PFSK-1 (cell line): ENCODE data around the gene NDUFC2.

ENCODE experiments used
- POLR2AphosphoS5 ChIP-seq: IDR thresholded peaks from 2 replicates; pipeline ENCODE4 v1.6.1; 2012; ENCODE audit warnings: low read depth, mild to moderate bottlenecking, control low read depth, low read length, moderate library complexity
- TAF1 ChIP-seq: IDR thresholded peaks from 2 replicates; pipeline ENCODE4 v1.6.1; 2012; ENCODE audit warnings: low read length, control low read depth, borderline replicate concordance; ENCODE audit not compliant: insufficient read depth

- TF ChIP-seq TAF1 (no peak), POLR2AphosphoS5 (no peak)
Measured at GRCh38 chr11:78110351-78110750, 30.7 kb upstream of the NDUFC2 start.
